HepG2 (cell line): Measurements from ENCODE around the gene ABT1. TPM values are rescaled to one million over a fixed set of nuclear protein-coding genes. Genes with fewer than 3 reads are reported as not detected.

ENCODE experiments used
- ATF7 ChIP-seq, 2 experiments: fragments of 450-650 bp in 1 of 2; sonication (generic) in 1 of 2; formaldehyde crosslinking in 1 of 2; IDR thresholded peaks; 2 replicates each; pipeline versions ENCODE4 v1.4.0 to v1.6.1; 2016 to 2020; ENCODE audit warnings: antibody characterized with exemption in 1 of 2, mild to moderate bottlenecking in 1 of 2, missing genetic modification reagents in 1 of 2
- DRAP1 ChIP-seq: IDR thresholded peaks from 2 replicates; pipeline ENCODE4 v1.6.1; 2016; ENCODE audit warnings: missing genetic modification reagents, missing compliant biosample characterization
- HHEX ChIP-seq: IDR thresholded peaks from 2 replicates; pipeline ENCODE4 v1.6.1; 2016; ENCODE audit warnings: control low read depth
- HNRNPH1 ChIP-seq: fragments of 200-400 bp; formaldehyde crosslinking; optimal IDR thresholded peaks from 2 replicates; pipeline ENCODE3; 2017; ENCODE audit warnings: mild to moderate bottlenecking, low read depth, low read length
- KDM6A ChIP-seq: IDR thresholded peaks from 2 replicates; pipeline ENCODE4 v1.6.1; 2016; ENCODE audit warnings: low read depth
- MAF1 ChIP-seq: sonication (generic); formaldehyde crosslinking; IDR thresholded peaks from 2 replicates; pipeline ENCODE4 v1.5.0; 2020; ENCODE audit warnings: missing genetic modification reagents, borderline replicate concordance
- POGK ChIP-seq: sonication (generic); formaldehyde crosslinking; conservative IDR thresholded peaks from 2 replicates; pipeline ENCODE4 v1.8.0; 2022; ENCODE audit warnings: mild to moderate bottlenecking, moderate library complexity, missing genetic modification reagents
- SCMH1 ChIP-seq: sonication (generic); formaldehyde crosslinking; IDR thresholded peaks from 2 replicates; pipeline ENCODE4 v1.9.0; 2021; ENCODE audit warnings: missing genetic modification reagents, mild to moderate bottlenecking, borderline replicate concordance
- SIX1 ChIP-seq: sonication (generic); formaldehyde crosslinking; IDR thresholded peaks from 2 replicates; pipeline ENCODE4 v1.4.0; 2020; ENCODE audit warnings: missing genetic modification reagents, borderline replicate concordance
- SMAD3 ChIP-seq: sonication (generic); formaldehyde crosslinking; IDR thresholded peaks from 2 replicates; pipeline ENCODE4 v1.4.0; 2020; ENCODE audit warnings: missing genetic modification reagents
- SP4 ChIP-seq: sonication (generic); formaldehyde crosslinking; IDR thresholded peaks from 2 replicates; pipeline ENCODE4 v1.8.1; 2023; ENCODE audit warnings: mild to moderate bottlenecking, missing genetic modification reagents
- THAP8 ChIP-seq: sonication (generic); formaldehyde crosslinking; IDR thresholded peaks from 2 replicates; pipeline ENCODE4 v1.5.1; 2020; ENCODE audit warnings: missing genetic modification reagents, mild to moderate bottlenecking, borderline replicate concordance
- ZNF331 ChIP-seq: sonication (generic); formaldehyde crosslinking; IDR thresholded peaks from 2 replicates; pipeline ENCODE4 v1.4.0; 2020; ENCODE audit warnings: missing genetic modification reagents
- ZNF337 ChIP-seq: sonication (generic); formaldehyde crosslinking; IDR thresholded peaks from 2 replicates; pipeline ENCODE4 v1.5.1; 2020; ENCODE audit warnings: missing genetic modification reagents, low read depth, mild to moderate bottlenecking, borderline replicate concordance
- ZNF354B ChIP-seq: sonication (generic); formaldehyde crosslinking; IDR thresholded peaks from 2 replicates; pipeline ENCODE4 v1.8.0; 2022; ENCODE audit warnings: mild to moderate bottlenecking, missing genetic modification reagents
- ZNF546 ChIP-seq: sonication (generic); formaldehyde crosslinking; conservative IDR thresholded peaks from 2 replicates; pipeline ENCODE4 v1.8.1; 2023; ENCODE audit warnings: mild to moderate bottlenecking, missing genetic modification reagents
- ZNF562 ChIP-seq: sonication (generic); formaldehyde crosslinking; IDR thresholded peaks from 2 replicates; pipeline ENCODE4 v1.8.0; 2022; ENCODE audit warnings: missing genetic modification reagents, borderline replicate concordance
- ZNF644 ChIP-seq: IDR thresholded peaks from 2 replicates; pipeline ENCODE4 v1.6.1; 2016; ENCODE audit warnings: low read depth
- ZNF766 ChIP-seq: sonication (generic); formaldehyde crosslinking; IDR thresholded peaks from 2 replicates; pipeline ENCODE4 v1.5.0; 2020; ENCODE audit warnings: missing genetic modification reagents, borderline replicate concordance
- polyA plus RNA-seq, 8 experiments: library from polyadenylated mRNA; depleted of rRNA in 3 of 8; stranded (reverse) in 7 of 8; unstranded in 1 of 8; fragments of >200 nt; fragmentation: Illumina TruSeq in 4 of 8; extraction: Trizol in 4 of 8; gene quantifications; 2 replicates each; pipeline versions ENCODE4 v1.2.1 to v1.2.3, GENCODE V29; 2011 to 2016; ENCODE audit warnings: low read depth in 4 of 8, missing spikeins in 1 of 8, mixed read lengths in 1 of 8; ENCODE audit not compliant: insufficient read depth in 1 of 8
- total RNA-seq, 5 experiments: library from RNA; depleted of rRNA; stranded (reverse); fragments of >200 nt; fragmentation: Illumina TruSeq; extraction: Trizol; gene quantifications; 2 replicates each; pipeline ENCODE4 v1.2.3, GENCODE V29; 2016; ENCODE audit warnings: low read depth in 1 of 5
- TF ChIP-seq, protein P1 (sequence below): sonication (generic); formaldehyde crosslinking; IDR thresholded peaks from 2 replicates; pipeline ENCODE4 v1.4.0; 2020; ENCODE audit warnings: low read depth, mild to moderate bottlenecking, missing genetic modification reagents
- TF ChIP-seq, protein P2 (sequence below): sonication (generic); formaldehyde crosslinking; IDR thresholded peaks from 2 replicates; pipeline ENCODE4 v1.5.1; 2020; ENCODE audit warnings: missing genetic modification reagents, mild to moderate bottlenecking, borderline replicate concordance
- TF ChIP-seq, protein P3 (sequence below): sonication (generic); formaldehyde crosslinking; IDR thresholded peaks from 2 replicates; pipeline ENCODE4 v1.4.0; 2020; ENCODE audit warnings: low read depth, mild to moderate bottlenecking, missing genetic modification reagents

ABT1 gene
- total and polyA plus RNA-seq, 2 of the 13 experiments (the other 11 are each of a cell fraction or from before 2014, with no cell fraction given) = 38.4 TPM

- TF ChIP-seq HHEX (CRISPR knock-in tag) (peak; percentile 71), THAP8 (CRISPR knock-in tag) (no peak), ZNF562 (CRISPR knock-in tag) (no peak), SMAD3 (CRISPR knock-in tag) (peak; percentile 97), ZNF337 (CRISPR knock-in tag) (peak; percentile 68; the same call in 1 of the 2 replicates), HNRNPH1 (no peak), ATF7 (IDR thresholded peaks at IDR 0.05) (0 out of 2 replicates have a peak, but pooled peaks have one; percentile 7), ATF7 (CRISPR knock-in tag; IDR thresholded peaks at IDR 0.05) (no peak), ZNF546 (CRISPR knock-in tag) (no peak), ZNF766 (CRISPR knock-in tag) (no peak), POGK (CRISPR knock-in tag) (peak; percentile 72), ZNF644 (peak; percentile 69; the same call in 1 of the 2 replicates), DRAP1 (peak; percentile 77), ZNF331 (CRISPR knock-in tag) (peak; percentile 96), MAF1 (CRISPR knock-in tag) (peak; percentile 99), ZNF354B (CRISPR knock-in tag) (no peak), SCMH1 (CRISPR knock-in tag) (no peak), KDM6A (no peak), SP4 (CRISPR knock-in tag) (no peak; the same call in 1 of the 2 replicates), SIX1 (CRISPR knock-in tag) (0 out of 2 replicates have a peak, but pooled peaks have one; percentile 23)
- TF ChIP-seq, protein P1, sequence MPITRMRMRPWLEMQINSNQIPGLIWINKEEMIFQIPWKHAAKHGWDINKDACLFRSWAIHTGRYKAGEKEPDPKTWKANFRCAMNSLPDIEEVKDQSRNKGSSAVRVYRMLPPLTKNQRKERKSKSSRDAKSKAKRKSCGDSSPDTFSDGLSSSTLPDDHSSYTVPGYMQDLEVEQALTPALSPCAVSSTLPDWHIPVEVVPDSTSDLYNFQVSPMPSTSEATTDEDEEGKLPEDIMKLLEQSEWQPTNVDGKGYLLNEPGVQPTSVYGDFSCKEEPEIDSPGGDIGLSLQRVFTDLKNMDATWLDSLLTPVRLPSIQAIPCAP = no peak
- TF ChIP-seq, protein P2, sequence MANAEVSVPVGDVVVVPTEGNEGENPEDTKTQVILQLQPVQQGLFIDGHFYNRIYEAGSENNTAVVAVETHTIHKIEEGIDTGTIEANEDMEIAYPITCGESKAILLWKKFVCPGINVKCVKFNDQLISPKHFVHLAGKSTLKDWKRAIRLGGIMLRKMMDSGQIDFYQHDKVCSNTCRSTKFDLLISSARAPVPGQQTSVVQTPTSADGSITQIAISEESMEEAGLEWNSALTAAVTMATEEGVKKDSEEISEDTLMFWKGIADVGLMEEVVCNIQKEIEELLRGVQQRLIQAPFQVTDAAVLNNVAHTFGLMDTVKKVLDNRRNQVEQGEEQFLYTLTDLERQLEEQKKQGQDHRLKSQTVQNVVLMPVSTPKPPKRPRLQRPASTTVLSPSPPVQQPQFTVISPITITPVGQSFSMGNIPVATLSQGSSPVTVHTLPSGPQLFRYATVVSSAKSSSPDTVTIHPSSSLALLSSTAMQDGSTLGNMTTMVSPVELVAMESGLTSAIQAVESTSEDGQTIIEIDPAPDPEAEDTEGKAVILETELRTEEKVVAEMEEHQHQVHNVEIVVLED (CRISPR knock-in tag) = no peak; the same call in 1 of the 2 replicates
- TF ChIP-seq, protein P3, sequence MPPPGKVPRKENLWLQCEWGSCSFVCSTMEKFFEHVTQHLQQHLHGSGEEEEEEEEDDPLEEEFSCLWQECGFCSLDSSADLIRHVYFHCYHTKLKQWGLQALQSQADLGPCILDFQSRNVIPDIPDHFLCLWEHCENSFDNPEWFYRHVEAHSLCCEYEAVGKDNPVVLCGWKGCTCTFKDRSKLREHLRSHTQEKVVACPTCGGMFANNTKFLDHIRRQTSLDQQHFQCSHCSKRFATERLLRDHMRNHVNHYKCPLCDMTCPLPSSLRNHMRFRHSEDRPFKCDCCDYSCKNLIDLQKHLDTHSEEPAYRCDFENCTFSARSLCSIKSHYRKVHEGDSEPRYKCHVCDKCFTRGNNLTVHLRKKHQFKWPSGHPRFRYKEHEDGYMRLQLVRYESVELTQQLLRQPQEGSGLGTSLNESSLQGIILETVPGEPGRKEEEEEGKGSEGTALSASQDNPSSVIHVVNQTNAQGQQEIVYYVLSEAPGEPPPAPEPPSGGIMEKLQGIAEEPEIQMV = no peak; the same call in 1 of the 2 replicates
Measured at GRCh38 chr6:26568601-26569432, 27.9 kb upstream of the ABT1 start (continued).
